ENCODE measurements around the gene KIRREL1.

The KIRREL1 gene

GRCh38 chr1:158056498-158056897 lies 63.1 kb downstream of the KIRREL1 start:
- Histone ChIP-seq H3K4me2 (ENCODE audit: low read length) (no peak overlapping the region), H3K4me1 (ENCODE audit: control insufficient read depth, low read length) (no peaks in the 10 kb centered on the region), H3K36me3 (ENCODE audit: control insufficient read depth, low read length) (no peaks in the 10 kb centered on the region), H3K27me3 (ENCODE audit: control insufficient read depth, low read length) (peaks cover 26% of the 10 kb centered on the region), H3K27ac (ENCODE audit: low read depth, low read length) (no peak overlapping the region), H3F3A (ENCODE audit: control insufficient read depth, insufficient read depth) (no peaks in the 10 kb centered on the region), H3K9me2 (replicated peaks; ENCODE audit: control insufficient read depth, low read length) (no peaks in the 10 kb centered on the region), H3K9me3 (ENCODE audit: control insufficient read depth, insufficient read depth, low read length) (no peaks in the 10 kb centered on the region), H4K20me1 (ENCODE audit: control insufficient read depth, insufficient read depth, low read depth, low read length) (no peaks in the 10 kb centered on the region), H3K79me2 (ENCODE audit: control insufficient read depth, low read length) (no peaks in the 10 kb centered on the region), H3K4me3 (ENCODE audit: low read length) (no peak overlapping the region)
- TF ChIP-seq CTCF (IDR thresholded peaks at IDR 0.05; ENCODE audit: low read depth, low read length, poor library complexity, severe bottlenecking): no peak
- TF ChIP-seq EZH2phosphoT487 (IDR thresholded peaks at IDR 0.05; ENCODE audit: borderline replicate concordance, low read length): no peak

GRCh38 chr1:158058237-158058985 lies 65.0 kb downstream of the KIRREL1 start:
- TF ChIP-seq EZH2phosphoT487 (IDR thresholded peaks at IDR 0.05; ENCODE audit: borderline replicate concordance, low read length) (no peak), CTCF (IDR thresholded peaks at IDR 0.05; ENCODE audit: low read depth, low read length, poor library complexity, severe bottlenecking) (no peak)
- no peak overlapping the region for H3K4me2 ChIP-seq (ENCODE audit: low read length)
- H3K9me2 ChIP-seq (replicated peaks; ENCODE audit: control insufficient read depth, low read length): no peaks in the 10 kb centered on the region
- no peaks in the 10 kb centered on the region for H3K79me2 ChIP-seq (ENCODE audit: control insufficient read depth, low read length)
- no peaks in the 10 kb centered on the region for H3K36me3 ChIP-seq (ENCODE audit: control insufficient read depth, low read length)
- no peaks in the 10 kb centered on the region for H3F3A ChIP-seq (ENCODE audit: control insufficient read depth, insufficient read depth)
- no peak overlapping the region for H3K27ac ChIP-seq (ENCODE audit: low read depth, low read length)
- no peaks in the 10 kb centered on the region for H3K9me3 ChIP-seq (ENCODE audit: control insufficient read depth, insufficient read depth, low read length)
- no peaks in the 10 kb centered on the region for H4K20me1 ChIP-seq (ENCODE audit: control insufficient read depth, insufficient read depth, low read depth, low read length)
- no peaks in the 10 kb centered on the region for H3K4me1 ChIP-seq (ENCODE audit: control insufficient read depth, low read length)
- H3K27me3 ChIP-seq (ENCODE audit: control insufficient read depth, low read length): peaks cover 23% of the 10 kb centered on the region
- no peak overlapping the region for H3K4me3 ChIP-seq (ENCODE audit: low read length)

- Histone ChIP-seq H3F3A (ENCODE audit: control insufficient read depth, insufficient read depth) (no peaks in the 10 kb centered on the region), H3K4me3 (ENCODE audit: low read length) (no peak overlapping the region), H3K79me2 (ENCODE audit: control insufficient read depth, low read length) (no peaks in the 10 kb centered on the region), H3K27ac (ENCODE audit: low read depth, low read length) (no peak overlapping the region), H3K4me2 (ENCODE audit: low read length) (no peak overlapping the region), H3K9me2 (replicated peaks; ENCODE audit: control insufficient read depth, low read length) (no peaks in the 10 kb centered on the region), H3K4me1 (ENCODE audit: control insufficient read depth, low read length) (no peaks in the 10 kb centered on the region), H3K27me3 (ENCODE audit: control insufficient read depth, low read length) (peaks cover 29% of the 10 kb centered on the region), H3K36me3 (ENCODE audit: control insufficient read depth, low read length) (no peaks in the 10 kb centered on the region), H3K9me3 (ENCODE audit: control insufficient read depth, insufficient read depth, low read length) (no peaks in the 10 kb centered on the region), H4K20me1 (ENCODE audit: control insufficient read depth, insufficient read depth, low read depth, low read length) (no peaks in the 10 kb centered on the region)
- TF ChIP-seq EZH2phosphoT487 (IDR thresholded peaks at IDR 0.05; ENCODE audit: borderline replicate concordance, low read length) (no peak), CTCF (IDR thresholded peaks at IDR 0.05; ENCODE audit: low read depth, low read length, poor library complexity, severe bottlenecking) (no peak)
Measured at GRCh38 chr1:158059984-158060383, 66.5 kb downstream of the KIRREL1 start.
